ENCODE data around the gene GNB1L.

DNA sequence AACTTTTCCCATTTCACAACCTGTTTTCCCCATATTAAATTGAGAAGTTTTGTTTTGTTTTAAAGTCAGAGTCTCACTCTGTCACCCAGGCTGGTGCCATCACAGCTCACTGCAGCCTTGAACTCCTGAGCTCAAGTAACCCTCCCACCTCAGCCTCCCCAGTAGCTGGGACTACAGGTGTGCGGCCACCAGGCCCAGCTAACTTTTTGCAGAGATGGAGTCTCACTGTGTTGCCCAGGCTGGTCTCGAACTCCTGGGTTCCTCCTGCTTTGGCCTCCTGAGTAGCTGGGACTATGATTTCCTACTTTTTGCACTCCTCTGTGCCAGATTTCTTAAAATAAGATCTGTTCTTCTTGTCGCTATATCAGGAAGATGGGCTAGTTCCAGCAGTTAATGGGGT is 44.9 kb downstream of the GNB1L start:
- TF ChIP-seq NFYB (CRISPR knock-in tag; conservative IDR thresholded peaks at IDR 0.05; ENCODE audit: low read depth), result no peak
- no peak for TF ChIP-seq FOXP1 (CRISPR knock-in tag; IDR thresholded peaks at IDR 0.05; ENCODE audit: borderline replicate concordance)
- TF ChIP-seq, protein P1, sequence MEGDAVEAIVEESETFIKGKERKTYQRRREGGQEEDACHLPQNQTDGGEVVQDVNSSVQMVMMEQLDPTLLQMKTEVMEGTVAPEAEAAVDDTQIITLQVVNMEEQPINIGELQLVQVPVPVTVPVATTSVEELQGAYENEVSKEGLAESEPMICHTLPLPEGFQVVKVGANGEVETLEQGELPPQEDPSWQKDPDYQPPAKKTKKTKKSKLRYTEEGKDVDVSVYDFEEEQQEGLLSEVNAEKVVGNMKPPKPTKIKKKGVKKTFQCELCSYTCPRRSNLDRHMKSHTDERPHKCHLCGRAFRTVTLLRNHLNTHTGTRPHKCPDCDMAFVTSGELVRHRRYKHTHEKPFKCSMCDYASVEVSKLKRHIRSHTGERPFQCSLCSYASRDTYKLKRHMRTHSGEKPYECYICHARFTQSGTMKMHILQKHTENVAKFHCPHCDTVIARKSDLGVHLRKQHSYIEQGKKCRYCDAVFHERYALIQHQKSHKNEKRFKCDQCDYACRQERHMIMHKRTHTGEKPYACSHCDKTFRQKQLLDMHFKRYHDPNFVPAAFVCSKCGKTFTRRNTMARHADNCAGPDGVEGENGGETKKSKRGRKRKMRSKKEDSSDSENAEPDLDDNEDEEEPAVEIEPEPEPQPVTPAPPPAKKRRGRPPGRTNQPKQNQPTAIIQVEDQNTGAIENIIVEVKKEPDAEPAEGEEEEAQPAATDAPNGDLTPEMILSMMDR (IDR thresholded peaks at IDR 0.05), result no peak
- TF ChIP-seq, protein P2, sequence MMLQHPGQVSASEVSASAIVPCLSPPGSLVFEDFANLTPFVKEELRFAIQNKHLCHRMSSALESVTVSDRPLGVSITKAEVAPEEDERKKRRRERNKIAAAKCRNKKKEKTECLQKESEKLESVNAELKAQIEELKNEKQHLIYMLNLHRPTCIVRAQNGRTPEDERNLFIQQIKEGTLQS (CRISPR knock-in tag; conservative IDR thresholded peaks at IDR 0.05), result no peak
- no peak for TF ChIP-seq ZNF512 (CRISPR knock-in tag; IDR thresholded peaks at IDR 0.05; ENCODE audit: borderline replicate concordance)
- no peak for TF ChIP-seq ELF4 (CRISPR knock-in tag; IDR thresholded peaks at IDR 0.05; ENCODE audit: low read depth)
- no peak for TF ChIP-seq TCF7 (CRISPR knock-in tag; IDR thresholded peaks at IDR 0.05; ENCODE audit: low read depth)
- no peak for TF ChIP-seq NR3C1 (CRISPR knock-in tag; conservative IDR thresholded peaks at IDR 0.05; ENCODE audit: low read depth)

Data from WTC11 (cell line).